Suprapubic skin (tissue), 3 donors: ENCODE data around the gene COL4A3.

Source experiments
- POLR2A ChIP-seq, 2 donors: fragments of 450-650 bp; IDR thresholded peaks; one replicate each; pipeline ENCODE4 v1.6.1; 2017; ENCODE audit warnings: antibody characterized with exemption in 2 of 2, mild to moderate bottlenecking in 2 of 2, moderate library complexity in 2 of 2
- TF ChIP-seq, protein P1 (sequence below), 2 donors: fragments of 200-600 bp in 1 of 2; fragments of 450-650 bp in 1 of 2; sonication (generic) in 1 of 2; IDR thresholded peaks; one replicate each; pipeline ENCODE4 v1.5.1; 2016 to 2019; ENCODE audit warnings: antibody characterized with exemption in 2 of 2, mild to moderate bottlenecking in 1 of 2, moderate library complexity in 1 of 2

DNA sequence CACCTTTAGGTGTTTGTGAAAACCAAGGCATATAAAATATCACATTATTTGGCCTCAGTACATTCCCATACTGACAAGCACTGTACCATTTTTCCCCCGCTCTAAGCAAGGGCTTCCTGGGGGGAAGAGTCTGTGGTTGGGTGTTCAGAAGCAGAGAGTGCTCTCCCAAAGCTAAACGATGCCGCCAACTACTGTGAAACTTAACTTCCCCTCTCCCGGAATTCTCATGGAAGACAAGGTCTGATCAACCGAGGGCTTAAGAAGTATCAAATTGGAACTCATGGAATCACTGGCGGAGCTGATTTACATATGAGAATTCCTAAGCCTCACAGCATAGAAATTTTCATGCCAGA is 160.2 kb downstream of the COL4A3 start:
- TF ChIP-seq, protein P1, sequence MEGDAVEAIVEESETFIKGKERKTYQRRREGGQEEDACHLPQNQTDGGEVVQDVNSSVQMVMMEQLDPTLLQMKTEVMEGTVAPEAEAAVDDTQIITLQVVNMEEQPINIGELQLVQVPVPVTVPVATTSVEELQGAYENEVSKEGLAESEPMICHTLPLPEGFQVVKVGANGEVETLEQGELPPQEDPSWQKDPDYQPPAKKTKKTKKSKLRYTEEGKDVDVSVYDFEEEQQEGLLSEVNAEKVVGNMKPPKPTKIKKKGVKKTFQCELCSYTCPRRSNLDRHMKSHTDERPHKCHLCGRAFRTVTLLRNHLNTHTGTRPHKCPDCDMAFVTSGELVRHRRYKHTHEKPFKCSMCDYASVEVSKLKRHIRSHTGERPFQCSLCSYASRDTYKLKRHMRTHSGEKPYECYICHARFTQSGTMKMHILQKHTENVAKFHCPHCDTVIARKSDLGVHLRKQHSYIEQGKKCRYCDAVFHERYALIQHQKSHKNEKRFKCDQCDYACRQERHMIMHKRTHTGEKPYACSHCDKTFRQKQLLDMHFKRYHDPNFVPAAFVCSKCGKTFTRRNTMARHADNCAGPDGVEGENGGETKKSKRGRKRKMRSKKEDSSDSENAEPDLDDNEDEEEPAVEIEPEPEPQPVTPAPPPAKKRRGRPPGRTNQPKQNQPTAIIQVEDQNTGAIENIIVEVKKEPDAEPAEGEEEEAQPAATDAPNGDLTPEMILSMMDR (IDR thresholded peaks at IDR 0.05) = no peak
- TF ChIP-seq POLR2A (IDR thresholded peaks at IDR 0.05) = no peak
